ENCODE results near the gene C4orf36. TPM values are rescaled to one million over a fixed set of nuclear protein-coding genes. Genes with fewer than 3 reads are reported as not detected.

C4orf36 gene
- total and polyA plus RNA-seq, 2 of the 4 experiments (the other 2 are of a cell fraction), result 0.18 to 0.41 TPM

DNA sequence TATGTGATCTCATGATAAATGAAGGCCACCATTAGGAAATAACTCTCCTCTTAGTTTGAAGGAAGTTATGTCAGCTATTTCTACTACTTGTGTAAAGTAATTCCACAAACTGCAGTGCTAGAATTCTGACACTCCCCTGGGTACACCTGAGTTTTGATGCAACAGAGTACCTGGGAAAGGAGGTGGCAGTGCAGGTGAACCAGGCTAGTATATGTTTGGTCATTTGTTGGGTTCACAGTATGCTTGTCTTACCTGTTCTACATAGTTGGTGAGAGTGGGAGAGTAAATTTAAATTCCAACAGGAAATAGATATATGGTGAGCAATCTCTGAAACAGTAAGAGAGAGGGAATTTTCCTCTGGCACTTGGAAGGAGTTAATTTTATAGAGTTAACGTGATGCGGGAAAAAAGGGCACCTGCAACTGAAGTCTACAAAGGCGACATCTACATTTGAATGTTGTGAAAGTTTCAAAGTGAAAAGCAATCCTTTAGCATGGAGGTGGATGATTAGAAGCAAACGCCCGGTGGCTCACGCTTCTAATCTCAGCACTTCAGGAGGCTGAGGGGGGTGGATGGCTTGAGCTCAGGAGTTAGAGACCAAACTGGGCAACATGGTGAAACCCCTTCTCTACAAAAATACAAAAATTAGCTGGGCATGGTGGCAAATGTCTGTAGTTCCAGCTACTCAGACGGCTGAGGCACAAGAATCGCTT lies 34.7 kb downstream of the C4orf36 start:
- WGBS, 2 experiments (ENCODE audit: extremely low coverage in 2 of 2, insufficient read length in 1 of 2), result 89% methylated on average over 3 of the region's 8 CpGs; no CpG with 5 or more reads in 1 of the 2 experiments
- intact Hi-C loops (cut with micrococcal nuclease), result no loop called here

More for the DNA sequence above, 34.7 kb downstream of the C4orf36 start:
- ATAC-seq (ENCODE audit: low read depth) (no peak), DNase-seq (no peak)
- no peak overlapping the region; the same call in 1 of the 2 replicates for H3K4me2 ChIP-seq (ENCODE audit: low read depth, low read length)
- H3K18ac ChIP-seq (ENCODE audit: low read depth, low read length), result no peak overlapping the region; the same call in 1 of the 2 replicates
- H3K4ac ChIP-seq (ENCODE audit: low read depth, low read length), result no peak overlapping the region; the same call in 1 of the 2 replicates
- H3K9me3 ChIP-seq (ENCODE audit: control insufficient read depth, insufficient read depth, low read length), result no peaks in the 10 kb centered on the region
- no peak overlapping the region for H2AK9ac ChIP-seq (replicated peaks; ENCODE audit: low read depth, low read length, poor library complexity)
- no peak overlapping the region; the same call in 2 of the 3 replicates for H2BK15ac ChIP-seq (ENCODE audit: low read depth, low read length)
- H4K91ac ChIP-seq (ENCODE audit: insufficient read depth, low read depth, low read length), result no peak overlapping the region
- H2BK5ac ChIP-seq (ENCODE audit: low read depth, low read length, poor library complexity, severe bottlenecking), result peak overlapping the region; percentile 56
- no peak overlapping the region for H3K56ac ChIP-seq (ENCODE audit: extremely low read depth, insufficient read depth, low read length)
- no peaks in the 10 kb centered on the region for H3K79me1 ChIP-seq (ENCODE audit: low read depth in 1 of 2, low read length in 2 of 2)
- peak overlapping the region; percentile 66; the same call in 1 of the 2 replicates for H3K14ac ChIP-seq (replicated peaks; ENCODE audit: low read depth, low read length)
- no peak overlapping the region for H3K9ac ChIP-seq (ENCODE audit: low read depth, low read length)
- H3K9me1 ChIP-seq (ENCODE audit: insufficient read depth, low read length), result peaks cover 4% of the 10 kb centered on the region; the same call in 1 of the 2 replicates
- H2BK120ac ChIP-seq (ENCODE audit: low read depth, low read length), result peak overlapping the region; percentile 68; the same call in 1 of the 2 replicates
- no peak for TF ChIP-seq POLR2A (IDR thresholded peaks at IDR 0.05; ENCODE audit: low read depth, low read length)
- TF ChIP-seq CTCF (conservative IDR thresholded peaks at IDR 0.05; ENCODE audit: low read depth, low read length), result no peak
- TF ChIP-seq MXI1 (IDR thresholded peaks at IDR 0.05; ENCODE audit: borderline replicate concordance, low read depth, low read length), result no peak
- TF ChIP-seq FOS (IDR thresholded peaks at IDR 0.05; ENCODE audit: low read depth, low read length), result no peak
- no peak for TF ChIP-seq MAZ (IDR thresholded peaks at IDR 0.05; ENCODE audit: borderline replicate concordance, low read depth, low read length)
- no peak for TF ChIP-seq SMC3 (IDR thresholded peaks at IDR 0.05; ENCODE audit: low read depth, low read length)
- TF ChIP-seq BHLHE40 (IDR thresholded peaks at IDR 0.05; ENCODE audit: low read depth, low read length), result no peak
- no peak for TF ChIP-seq RFX5 (IDR thresholded peaks at IDR 0.05; ENCODE audit: low read depth, low read length)
- TF ChIP-seq NFE2L2 (IDR thresholded peaks at IDR 0.05; ENCODE audit: low read depth, low read length), result no peak
- TF ChIP-seq, protein P1, sequence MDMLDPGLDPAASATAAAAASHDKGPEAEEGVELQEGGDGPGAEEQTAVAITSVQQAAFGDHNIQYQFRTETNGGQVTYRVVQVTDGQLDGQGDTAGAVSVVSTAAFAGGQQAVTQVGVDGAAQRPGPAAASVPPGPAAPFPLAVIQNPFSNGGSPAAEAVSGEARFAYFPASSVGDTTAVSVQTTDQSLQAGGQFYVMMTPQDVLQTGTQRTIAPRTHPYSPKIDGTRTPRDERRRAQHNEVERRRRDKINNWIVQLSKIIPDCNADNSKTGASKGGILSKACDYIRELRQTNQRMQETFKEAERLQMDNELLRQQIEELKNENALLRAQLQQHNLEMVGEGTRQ (IDR thresholded peaks at IDR 0.05; ENCODE audit: low read depth, low read length), result no peak
- TF ChIP-seq MAFK (IDR thresholded peaks at IDR 0.05; ENCODE audit: low read depth, low read length), result no peak
- H4K5ac ChIP-seq (ENCODE audit: low read depth, low read length), result no peak overlapping the region
- peak overlapping the region; percentile 82; the same call in 1 of the 2 replicates for H2BK20ac ChIP-seq (ENCODE audit: low read depth, low read length)
- ChIA-PET POLR2A (ENCODE audit: unreplicated experiment) (no interaction called here), CTCF (interaction anchor here (0.7 kb wide), 1 partner anchor 292 kb away, joined by 5 read pairs; no protein-coding TSS in a partner anchor)
- no peaks in the 10 kb centered on the region for H4K20me1 ChIP-seq (ENCODE audit: insufficient read depth, low read length)
- peak overlapping the region; percentile 81; the same call in 1 of the 2 replicates for H3K23ac ChIP-seq (ENCODE audit: low read depth, low read length)
- no peaks in the 10 kb centered on the region for H3K36me3 ChIP-seq (ENCODE audit: control insufficient read depth, insufficient read depth, low read length)
- H3K27ac ChIP-seq (ENCODE audit: insufficient read depth, low read length), result no peak overlapping the region
- no peaks in the 10 kb centered on the region for H3K27me3 ChIP-seq (ENCODE audit: control insufficient read depth, insufficient read depth, low read length)
- peak overlapping the region; percentile 51; the same call in 1 of the 2 replicates for H2AK5ac ChIP-seq (ENCODE audit: low read depth, low read length)
- in situ Hi-C loops (cut with MboI; ENCODE audit: low sequenced_read_pairs), result no loop called here
- peak overlapping the region; percentile 68 for H2AFZ ChIP-seq (replicated peaks; ENCODE audit: low read length, poor library complexity)
- dilution Hi-C loops (cut with HindIII; ENCODE audit: low sequenced_read_pairs, unreplicated experiment), result no loop called here
- peaks cover 5% of the 10 kb centered on the region for H3K4me1 ChIP-seq (ENCODE audit: control insufficient read depth, insufficient read depth, low read length)
- peak overlapping the region in 1 of 2 experiments; percentile 69; a peak in 1 of 4 replicates for H4K8ac ChIP-seq (ENCODE audit: low read depth in 2 of 2, low read length in 2 of 2)
- no peak overlapping the region for H3K4me3 ChIP-seq (ENCODE audit: insufficient read depth, low read depth, low read length)
- no TSS peak for BruUV-seq (replicated peaks)

All from IMR-90 (cell line).